HG02642 (cell line): ENCODE data around the gene GALNTL6.

Experiments used
- ATAC-seq: cut with Tn5 transposase; IDR thresholded peaks from one replicate; pipeline ENCODE4 v1.9.1; 2021; ENCODE audit warnings: mild to moderate bottlenecking; ENCODE audit not compliant: unreplicated experiment, poor library complexity

Gene GALNTL6

GRCh38 chr4:172169871-172170270 lies 356.7 kb downstream of the GALNTL6 start:
- no peak for ATAC-seq

GRCh38 chr4:172173206-172173605 lies 360.0 kb downstream of the GALNTL6 start:
- ATAC-seq = no peak

- ATAC-seq = no peak
Measured at GRCh38 chr4:172177382-172177781, 364.2 kb downstream of the GALNTL6 start.

GRCh38 chr4:172188248-172188988 lies 375.2 kb downstream of the GALNTL6 start:
- ATAC-seq = no peak

GRCh38 chr4:172202480-172203076 lies 389.4 kb downstream of the GALNTL6 start:
- ATAC-seq = no peak

- ATAC-seq = no peak
Measured at GRCh38 chr4:172207258-172207657, 394.1 kb downstream of the GALNTL6 start.

GRCh38 chr4:172207886-172208285 lies 394.7 kb downstream of the GALNTL6 start:
- ATAC-seq = no peak

- no peak for ATAC-seq
Measured at GRCh38 chr4:172220679-172221078, 407.5 kb downstream of the GALNTL6 start.

- no peak for ATAC-seq
Measured at GRCh38 chr4:172225457-172225856, 412.3 kb downstream of the GALNTL6 start.

- ATAC-seq = no peak
Measured at GRCh38 chr4:172232966-172233365, 419.8 kb downstream of the GALNTL6 start.

GRCh38 chr4:172243551-172243950 lies 430.3 kb downstream of the GALNTL6 start:
- ATAC-seq = no peak

- ATAC-seq = no peak
Measured at GRCh38 chr4:172245516-172245915, 432.3 kb downstream of the GALNTL6 start.

- ATAC-seq = no peak
Measured at GRCh38 chr4:172253409-172253808, 440.2 kb downstream of the GALNTL6 start.

- no peak for ATAC-seq
Measured at GRCh38 chr4:172256820-172257219, 443.6 kb downstream of the GALNTL6 start.

- no peak for ATAC-seq
Measured at GRCh38 chr4:172270397-172270796, 457.2 kb downstream of the GALNTL6 start.

- no peak for ATAC-seq
Measured at GRCh38 chr4:172287117-172287516, 473.9 kb downstream of the GALNTL6 start.

- no peak for ATAC-seq
Measured at GRCh38 chr4:172305698-172306097, 492.5 kb downstream of the GALNTL6 start.

- ATAC-seq = no peak
Measured at GRCh38 chr4:172308078-172308477, 494.9 kb downstream of the GALNTL6 start.

- ATAC-seq = no peak
Measured at GRCh38 chr4:172311682-172312081, 498.5 kb downstream of the GALNTL6 start.

- ATAC-seq = no peak
Measured at GRCh38 chr4:172323288-172323687, 510.1 kb downstream of the GALNTL6 start.

- ATAC-seq = no peak
Measured at GRCh38 chr4:172344308-172344938, 531.2 kb downstream of the GALNTL6 start.

GRCh38 chr4:172348426-172348825 lies 535.2 kb downstream of the GALNTL6 start:
- ATAC-seq = no peak
